ENCODE results near the gene ACLY.

GRCh38 chr17:41967141-41967920 is 48.6 kb upstream of the ACLY start:
- TF ChIP-seq, protein P1, sequence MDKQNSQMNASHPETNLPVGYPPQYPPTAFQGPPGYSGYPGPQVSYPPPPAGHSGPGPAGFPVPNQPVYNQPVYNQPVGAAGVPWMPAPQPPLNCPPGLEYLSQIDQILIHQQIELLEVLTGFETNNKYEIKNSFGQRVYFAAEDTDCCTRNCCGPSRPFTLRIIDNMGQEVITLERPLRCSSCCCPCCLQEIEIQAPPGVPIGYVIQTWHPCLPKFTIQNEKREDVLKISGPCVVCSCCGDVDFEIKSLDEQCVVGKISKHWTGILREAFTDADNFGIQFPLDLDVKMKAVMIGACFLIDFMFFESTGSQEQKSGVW (CRISPR knock-in tag; IDR thresholded peaks at IDR 0.05; ENCODE audit: borderline replicate concordance) = no peak
- no peak for TF ChIP-seq MBNL3 (CRISPR knock-in tag; conservative IDR thresholded peaks at IDR 0.05)
- no peak for TF ChIP-seq ARNT (IDR thresholded peaks at IDR 0.05)
- TF ChIP-seq REL (CRISPR knock-in tag; conservative IDR thresholded peaks at IDR 0.05) = no peak
- no peak for TF ChIP-seq ZBTB26 (CRISPR knock-in tag; IDR thresholded peaks at IDR 0.05; ENCODE audit: borderline replicate concordance)
- TF ChIP-seq, protein P2, sequence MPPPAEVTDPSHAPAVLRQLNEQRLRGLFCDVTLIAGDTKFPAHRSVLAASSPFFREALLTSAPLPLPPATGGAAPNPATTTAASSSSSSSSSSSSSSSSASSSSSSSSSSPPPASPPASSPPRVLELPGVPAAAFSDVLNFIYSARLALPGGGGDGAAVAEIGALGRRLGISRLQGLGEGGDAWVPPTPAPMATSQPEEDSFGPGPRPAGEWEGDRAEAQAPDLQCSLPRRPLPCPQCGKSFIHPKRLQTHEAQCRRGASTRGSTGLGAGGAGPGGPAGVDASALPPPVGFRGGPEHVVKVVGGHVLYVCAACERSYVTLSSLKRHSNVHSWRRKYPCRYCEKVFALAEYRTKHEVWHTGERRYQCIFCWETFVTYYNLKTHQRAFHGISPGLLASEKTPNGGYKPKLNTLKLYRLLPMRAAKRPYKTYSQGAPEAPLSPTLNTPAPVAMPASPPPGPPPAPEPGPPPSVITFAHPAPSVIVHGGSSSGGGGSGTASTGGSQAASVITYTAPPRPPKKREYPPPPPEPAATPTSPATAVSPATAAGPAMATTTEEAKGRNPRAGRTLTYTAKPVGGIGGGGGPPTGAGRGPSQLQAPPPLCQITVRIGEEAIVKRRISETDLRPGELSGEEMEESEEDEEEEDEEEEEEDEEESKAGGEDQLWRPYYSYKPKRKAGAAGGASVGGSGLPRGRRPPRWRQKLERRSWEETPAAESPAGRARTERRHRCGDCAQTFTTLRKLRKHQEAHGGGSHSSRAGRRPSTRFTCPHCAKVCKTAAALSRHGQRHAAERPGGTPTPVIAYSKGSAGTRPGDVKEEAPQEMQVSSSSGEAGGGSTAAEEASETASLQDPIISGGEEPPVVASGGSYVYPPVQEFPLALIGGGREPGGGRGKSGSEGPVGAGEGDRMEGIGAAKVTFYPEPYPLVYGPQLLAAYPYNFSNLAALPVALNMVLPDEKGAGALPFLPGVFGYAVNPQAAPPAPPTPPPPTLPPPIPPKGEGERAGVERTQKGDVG (CRISPR knock-in tag; IDR thresholded peaks at IDR 0.05; ENCODE audit: borderline replicate concordance) = no peak; the same call in 1 of the 2 replicates

Measured in HepG2 (cell line).